ENCODE data around the gene CDK8. TPM values are rescaled to one million over a fixed set of nuclear protein-coding genes. Genes with fewer than 3 reads are reported as not detected.

The CDK8 gene
- total and polyA plus RNA-seq, 2 experiments from 2014 or later, result 13.6 to 24.0 TPM

GRCh38 chr13:26262156-26262555 is 8.2 kb downstream of the CDK8 start:
- no peaks in the 10 kb centered on the region for H3K27me3 Mint-ChIP-seq (ENCODE audit: insufficient read depth, low read depth, poor library complexity)
- ATAC-seq, result no peak

More at GRCh38 chr13:26262156-26262555, 8.2 kb downstream of the CDK8 start:
- Mint-ChIP-seq H3K4me3 (no peak overlapping the region), H3K4me1 (peaks cover 14% of the 10 kb centered on the region), H3K27ac (no peak overlapping the region), H3K9me3 (no peaks in the 10 kb centered on the region; the same call in 2 of the 3 replicates), H3K36me3 (ENCODE audit: low read depth) (no peaks in the 10 kb centered on the region)
- H3K4me3 ChIP-seq, result no peak overlapping the region
- no peak overlapping the region for H2AFZ ChIP-seq
- H3K79me2 ChIP-seq (replicated peaks; ENCODE audit: insufficient read depth), result peaks cover 100% of the 10 kb centered on the region
- H3K27me3 ChIP-seq (ENCODE audit: insufficient read depth), result no peaks in the 10 kb centered on the region
- H3K4me1 ChIP-seq (ENCODE audit: insufficient read depth), result no peaks in the 10 kb centered on the region
- no peak overlapping the region for H3K4me2 ChIP-seq
- no peaks in the 10 kb centered on the region for H3K9me2 ChIP-seq (ENCODE audit: insufficient read depth)
- no peaks in the 10 kb centered on the region for H3K36me3 ChIP-seq (ENCODE audit: insufficient read depth)
- peaks cover 67% of the 10 kb centered on the region for H4K20me1 ChIP-seq (replicated peaks; ENCODE audit: insufficient read depth)
- no peak for DNase-seq (ENCODE audit: low spot score)
- TF ChIP-seq EZH2 (IDR thresholded peaks at IDR 0.05; ENCODE audit: low read depth, unreplicated experiment) (no peak), CREB1 (CRISPR knock-in tag; IDR thresholded peaks at IDR 0.05; ENCODE audit: low read depth) (no peak), ZNF462 (CRISPR knock-in tag; IDR thresholded peaks at IDR 0.05) (no peak), CTCF (conservative IDR thresholded peaks at IDR 0.05; ENCODE audit: low read depth in 2 of 2) (no peak), POLR2AphosphoS5 (IDR thresholded peaks at IDR 0.05; ENCODE audit: low read depth) (no peak), EZH2phosphoT487 (IDR thresholded peaks at IDR 0.05; ENCODE audit: unreplicated experiment) (no peak), STAT1 (IDR thresholded peaks at IDR 0.05; ENCODE audit: unreplicated experiment) (no peak), JUNB (IDR thresholded peaks at IDR 0.05; ENCODE audit: unreplicated experiment) (no peak), ZNF114 (CRISPR knock-in tag; IDR thresholded peaks at IDR 0.05) (no peak), ZNF331 (CRISPR knock-in tag; IDR thresholded peaks at IDR 0.05; ENCODE audit: low read depth) (no peak)
- TF ChIP-seq, protein P1, sequence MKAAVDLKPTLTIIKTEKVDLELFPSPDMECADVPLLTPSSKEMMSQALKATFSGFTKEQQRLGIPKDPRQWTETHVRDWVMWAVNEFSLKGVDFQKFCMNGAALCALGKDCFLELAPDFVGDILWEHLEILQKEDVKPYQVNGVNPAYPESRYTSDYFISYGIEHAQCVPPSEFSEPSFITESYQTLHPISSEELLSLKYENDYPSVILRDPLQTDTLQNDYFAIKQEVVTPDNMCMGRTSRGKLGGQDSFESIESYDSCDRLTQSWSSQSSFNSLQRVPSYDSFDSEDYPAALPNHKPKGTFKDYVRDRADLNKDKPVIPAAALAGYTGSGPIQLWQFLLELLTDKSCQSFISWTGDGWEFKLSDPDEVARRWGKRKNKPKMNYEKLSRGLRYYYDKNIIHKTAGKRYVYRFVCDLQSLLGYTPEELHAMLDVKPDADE (IDR thresholded peaks at IDR 0.05), result no peak
- TF ChIP-seq, protein P2, sequence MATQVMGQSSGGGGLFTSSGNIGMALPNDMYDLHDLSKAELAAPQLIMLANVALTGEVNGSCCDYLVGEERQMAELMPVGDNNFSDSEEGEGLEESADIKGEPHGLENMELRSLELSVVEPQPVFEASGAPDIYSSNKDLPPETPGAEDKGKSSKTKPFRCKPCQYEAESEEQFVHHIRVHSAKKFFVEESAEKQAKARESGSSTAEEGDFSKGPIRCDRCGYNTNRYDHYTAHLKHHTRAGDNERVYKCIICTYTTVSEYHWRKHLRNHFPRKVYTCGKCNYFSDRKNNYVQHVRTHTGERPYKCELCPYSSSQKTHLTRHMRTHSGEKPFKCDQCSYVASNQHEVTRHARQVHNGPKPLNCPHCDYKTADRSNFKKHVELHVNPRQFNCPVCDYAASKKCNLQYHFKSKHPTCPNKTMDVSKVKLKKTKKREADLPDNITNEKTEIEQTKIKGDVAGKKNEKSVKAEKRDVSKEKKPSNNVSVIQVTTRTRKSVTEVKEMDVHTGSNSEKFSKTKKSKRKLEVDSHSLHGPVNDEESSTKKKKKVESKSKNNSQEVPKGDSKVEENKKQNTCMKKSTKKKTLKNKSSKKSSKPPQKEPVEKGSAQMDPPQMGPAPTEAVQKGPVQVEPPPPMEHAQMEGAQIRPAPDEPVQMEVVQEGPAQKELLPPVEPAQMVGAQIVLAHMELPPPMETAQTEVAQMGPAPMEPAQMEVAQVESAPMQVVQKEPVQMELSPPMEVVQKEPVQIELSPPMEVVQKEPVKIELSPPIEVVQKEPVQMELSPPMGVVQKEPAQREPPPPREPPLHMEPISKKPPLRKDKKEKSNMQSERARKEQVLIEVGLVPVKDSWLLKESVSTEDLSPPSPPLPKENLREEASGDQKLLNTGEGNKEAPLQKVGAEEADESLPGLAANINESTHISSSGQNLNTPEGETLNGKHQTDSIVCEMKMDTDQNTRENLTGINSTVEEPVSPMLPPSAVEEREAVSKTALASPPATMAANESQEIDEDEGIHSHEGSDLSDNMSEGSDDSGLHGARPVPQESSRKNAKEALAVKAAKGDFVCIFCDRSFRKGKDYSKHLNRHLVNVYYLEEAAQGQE (IDR thresholded peaks at IDR 0.05; ENCODE audit: unreplicated experiment), result no peak
- H3F3A ChIP-seq (replicated peaks; ENCODE audit: low read depth), result no peaks in the 10 kb centered on the region
- H3K27ac ChIP-seq (ENCODE audit: low read depth), result no peak overlapping the region

Data from GM23338 (cell line).